Measurements from ENCODE around the gene CHMP4A. TPM values are rescaled to one million over a fixed set of nuclear protein-coding genes. Genes with fewer than 3 reads are reported as not detected.

The CHMP4A gene
- total RNA-seq, 1 donor from 2014 or later: 37.6 TPM

GRCh38 chr14:24260026-24260779 is 46.9 kb upstream of the CHMP4A start:
- Histone ChIP-seq H3K27me3 (no peaks in the 10 kb centered on the region), H3K4me1 (peaks cover 11% of the 10 kb centered on the region), H3K4me3 (no peak overlapping the region), H3K27ac (no peak overlapping the region), H3K9me3 (no peaks in the 10 kb centered on the region), H3K36me3 (peaks cover 0 to 1% of the 10 kb centered on the region in 2 donors)
- intact Hi-C loops (cut with DNase I): no loop called here
- no peak for TF ChIP-seq POLR2A (IDR thresholded peaks at IDR 0.05)
- TF ChIP-seq POLR2AphosphoS5 (IDR thresholded peaks at IDR 0.05; ENCODE audit: insufficient read depth in 1 of 2, low read depth in 1 of 2): no peak
- TF ChIP-seq CTCF (IDR thresholded peaks at IDR 0.05): no peak
- no peak for DNase-seq (ENCODE audit: extremely low spot score in 2 of 2)

GRCh38 chr14:24259282-24260025 is 46.2 kb upstream of the CHMP4A start:
- peaks cover 11% of the 10 kb centered on the region for H3K4me1 ChIP-seq
- DNase-seq (ENCODE audit: extremely low spot score in 2 of 2): no peak
- intact Hi-C loops (cut with DNase I): no loop called here
- TF ChIP-seq POLR2AphosphoS5 (IDR thresholded peaks at IDR 0.05; ENCODE audit: insufficient read depth in 1 of 2, low read depth in 1 of 2) (no peak), POLR2A (IDR thresholded peaks at IDR 0.05) (no peak), CTCF (IDR thresholded peaks at IDR 0.05) (no peak)
- H3K36me3 ChIP-seq: no peaks in the 10 kb centered on the region
- H3K9me3 ChIP-seq: no peaks in the 10 kb centered on the region
- H3K27me3 ChIP-seq: no peaks in the 10 kb centered on the region
- no peak overlapping the region for H3K4me3 ChIP-seq
- no peak overlapping the region for H3K27ac ChIP-seq

GRCh38 chr14:24258548-24259265 is 45.4 kb upstream of the CHMP4A start:
- intact Hi-C loops (cut with DNase I): no loop called here
- no peaks in the 10 kb centered on the region for H3K27me3 ChIP-seq
- H3K36me3 ChIP-seq: no peaks in the 10 kb centered on the region
- H3K4me1 ChIP-seq: peaks cover 11% of the 10 kb centered on the region
- DNase-seq (ENCODE audit: extremely low spot score in 2 of 2): no peak
- H3K4me3 ChIP-seq: no peak overlapping the region
- H3K27ac ChIP-seq: no peak overlapping the region
- TF ChIP-seq POLR2AphosphoS5 (IDR thresholded peaks at IDR 0.05; ENCODE audit: insufficient read depth in 1 of 2, low read depth in 1 of 2): no peak
- TF ChIP-seq POLR2A (IDR thresholded peaks at IDR 0.05): no peak
- no peak for TF ChIP-seq CTCF (IDR thresholded peaks at IDR 0.05)
- H3K9me3 ChIP-seq: no peaks in the 10 kb centered on the region

- no peak for TF ChIP-seq POLR2AphosphoS5 (IDR thresholded peaks at IDR 0.05; ENCODE audit: insufficient read depth in 1 of 2, low read depth in 1 of 2)
- no peak for TF ChIP-seq POLR2A (IDR thresholded peaks at IDR 0.05)
- TF ChIP-seq CTCF (IDR thresholded peaks at IDR 0.05): no peak
- Histone ChIP-seq H3K27ac (no peak overlapping the region), H3K27me3 (no peaks in the 10 kb centered on the region), H3K36me3 (no peaks in the 10 kb centered on the region), H3K4me3 (no peak overlapping the region), H3K4me1 (peaks cover 11% of the 10 kb centered on the region), H3K9me3 (no peaks in the 10 kb centered on the region)
- intact Hi-C loops (cut with DNase I): no loop called here
- no peak for DNase-seq (ENCODE audit: extremely low spot score in 2 of 2)
These were observed 44.8 kb upstream of the CHMP4A start for GRCh38 chr14:24258119-24258518.

All from vagina (tissue), 2 donors.